ENCODE data around the gene DCTN2. TPM values are rescaled to one million over a fixed set of nuclear protein-coding genes. Genes with fewer than 3 reads are reported as not detected.

DCTN2 gene
- total RNA-seq, 2 experiments from 2014 or later: 68.4 to 97.2 TPM

DNA sequence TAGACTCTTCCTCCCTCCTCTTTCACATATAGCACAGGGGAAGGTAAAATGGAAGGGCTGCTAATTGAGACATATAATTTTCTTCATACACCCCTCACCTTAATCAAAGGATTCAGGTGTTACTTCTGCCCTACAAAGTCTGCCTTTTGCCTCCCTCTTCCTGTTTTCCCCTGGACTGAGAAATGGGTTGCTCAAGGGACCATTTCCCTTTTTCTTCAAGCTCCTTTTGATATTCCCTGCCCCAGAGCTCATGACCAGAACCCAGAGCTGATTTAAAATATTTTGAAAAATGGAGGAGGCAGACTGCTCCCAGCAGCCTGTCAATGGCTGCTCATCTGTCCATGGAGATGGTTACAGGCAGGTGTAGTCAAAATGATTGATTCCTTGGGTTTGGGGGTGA is 37.7 kb upstream of the DCTN2 start:
- intact Hi-C loops (cut with micrococcal nuclease; ENCODE audit: unreplicated experiment): no loop called here
- POLR2A ChIA-PET: interaction anchor here (1.0 to 1.2 kb wide), 2 partner anchors 9 to 167 kb away, joined by 3 read pairs; partner anchors contain the start of gene CDK4

DNA sequence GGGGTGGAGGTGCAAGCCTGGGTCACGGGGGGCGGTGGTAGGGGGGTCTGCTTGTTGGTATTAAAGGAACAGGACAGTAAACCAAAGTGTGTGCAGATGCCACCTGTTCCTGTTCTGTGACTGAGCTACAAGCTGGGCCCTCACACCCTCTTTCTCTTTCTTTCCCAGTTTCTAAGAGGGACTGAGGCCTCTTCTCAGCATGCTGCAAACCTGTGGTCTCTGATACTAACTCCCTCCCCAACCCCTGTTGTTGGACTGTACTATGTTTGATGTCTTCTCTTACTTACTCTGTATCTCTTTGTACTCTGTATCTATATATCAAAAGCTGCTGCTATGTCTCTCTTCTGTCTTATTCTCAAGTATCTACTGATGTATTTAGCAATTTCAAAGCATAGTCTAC is 37.1 kb upstream of the DCTN2 start:
- intact Hi-C loops (cut with micrococcal nuclease; ENCODE audit: unreplicated experiment): no loop called here
- Histone ChIP-seq H3K9me3 (ENCODE audit: low read length) (no peaks in the 10 kb centered on the region), H4K20me1 (ENCODE audit: insufficient read depth, low read length) (no peaks in the 10 kb centered on the region), H3K36me3 (ENCODE audit: insufficient read depth, low read length) (no peaks in the 10 kb centered on the region), H3K79me2 (ENCODE audit: insufficient read depth, low read depth, low read length) (no peaks in the 10 kb centered on the region), H2AFZ (ENCODE audit: low read length) (no peak overlapping the region), H3K4me1 (ENCODE audit: insufficient read depth, low read length, poor library complexity, severe bottlenecking) (no peaks in the 10 kb centered on the region), H3K4me3 (ENCODE audit: low read depth, low read length, poor library complexity, severe bottlenecking) (no peak overlapping the region), H3K4me2 (ENCODE audit: low read length) (no peak overlapping the region), H3K9me2 (ENCODE audit: insufficient read depth, low read length) (no peaks in the 10 kb centered on the region), H3K27ac (ENCODE audit: low read depth, low read length, poor library complexity, severe bottlenecking) (no peak overlapping the region)
- ChIA-PET POLR2A (no interaction called here), CTCF (ENCODE audit: unreplicated experiment) (interaction anchor here (0.6 to 2.3 kb wide), 4 partner anchors 31 to 126 kb away, joined by 3 to 6 read pairs (median 3); no protein-coding TSS in a partner anchor)
- no peak for TF ChIP-seq EZH2phosphoT487 (IDR thresholded peaks at IDR 0.05; ENCODE audit: borderline replicate concordance, low read depth, low read length)
- TF ChIP-seq, protein P1, sequence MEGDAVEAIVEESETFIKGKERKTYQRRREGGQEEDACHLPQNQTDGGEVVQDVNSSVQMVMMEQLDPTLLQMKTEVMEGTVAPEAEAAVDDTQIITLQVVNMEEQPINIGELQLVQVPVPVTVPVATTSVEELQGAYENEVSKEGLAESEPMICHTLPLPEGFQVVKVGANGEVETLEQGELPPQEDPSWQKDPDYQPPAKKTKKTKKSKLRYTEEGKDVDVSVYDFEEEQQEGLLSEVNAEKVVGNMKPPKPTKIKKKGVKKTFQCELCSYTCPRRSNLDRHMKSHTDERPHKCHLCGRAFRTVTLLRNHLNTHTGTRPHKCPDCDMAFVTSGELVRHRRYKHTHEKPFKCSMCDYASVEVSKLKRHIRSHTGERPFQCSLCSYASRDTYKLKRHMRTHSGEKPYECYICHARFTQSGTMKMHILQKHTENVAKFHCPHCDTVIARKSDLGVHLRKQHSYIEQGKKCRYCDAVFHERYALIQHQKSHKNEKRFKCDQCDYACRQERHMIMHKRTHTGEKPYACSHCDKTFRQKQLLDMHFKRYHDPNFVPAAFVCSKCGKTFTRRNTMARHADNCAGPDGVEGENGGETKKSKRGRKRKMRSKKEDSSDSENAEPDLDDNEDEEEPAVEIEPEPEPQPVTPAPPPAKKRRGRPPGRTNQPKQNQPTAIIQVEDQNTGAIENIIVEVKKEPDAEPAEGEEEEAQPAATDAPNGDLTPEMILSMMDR (conservative IDR thresholded peaks at IDR 0.05; ENCODE audit: low read length): no peak
- DNase-seq (ENCODE audit: low spot score): no peak
- BruUV-seq (replicated peaks): no TSS peak

More for the DNA sequence above, 37.7 kb upstream of the DCTN2 start:
- no peaks in the 10 kb centered on the region for H3K9me3 ChIP-seq (ENCODE audit: low read length)
- no TSS peak for BruUV-seq (replicated peaks)
- no peak overlapping the region for H3K27ac ChIP-seq (ENCODE audit: low read depth, low read length, poor library complexity, severe bottlenecking)
- CTCF ChIA-PET (ENCODE audit: unreplicated experiment): interaction anchor here (1.2 to 2.3 kb wide), 2 partner anchors 30 to 72 kb away, joined by 3 to 6 read pairs; no protein-coding TSS in a partner anchor
- no peak for DNase-seq (ENCODE audit: low spot score)
- no peaks in the 10 kb centered on the region for H3K9me2 ChIP-seq (ENCODE audit: insufficient read depth, low read length)
- H3K4me2 ChIP-seq (ENCODE audit: low read length): no peak overlapping the region
- no peaks in the 10 kb centered on the region for H3K4me1 ChIP-seq (ENCODE audit: insufficient read depth, low read length, poor library complexity, severe bottlenecking)
- no peaks in the 10 kb centered on the region for H3K36me3 ChIP-seq (ENCODE audit: insufficient read depth, low read length)
- H4K20me1 ChIP-seq (ENCODE audit: insufficient read depth, low read length): no peaks in the 10 kb centered on the region
- no peak for TF ChIP-seq EZH2phosphoT487 (IDR thresholded peaks at IDR 0.05; ENCODE audit: borderline replicate concordance, low read depth, low read length)
- TF ChIP-seq, protein P1 (conservative IDR thresholded peaks at IDR 0.05; ENCODE audit: low read length): no peak
- H2AFZ ChIP-seq (ENCODE audit: low read length): no peak overlapping the region
- no peaks in the 10 kb centered on the region for H3K79me2 ChIP-seq (ENCODE audit: insufficient read depth, low read depth, low read length)
- H3K4me3 ChIP-seq (ENCODE audit: low read depth, low read length, poor library complexity, severe bottlenecking): no peak overlapping the region
